ENCODE measurements around the gene LRP5.

The LRP5 gene

DNA sequence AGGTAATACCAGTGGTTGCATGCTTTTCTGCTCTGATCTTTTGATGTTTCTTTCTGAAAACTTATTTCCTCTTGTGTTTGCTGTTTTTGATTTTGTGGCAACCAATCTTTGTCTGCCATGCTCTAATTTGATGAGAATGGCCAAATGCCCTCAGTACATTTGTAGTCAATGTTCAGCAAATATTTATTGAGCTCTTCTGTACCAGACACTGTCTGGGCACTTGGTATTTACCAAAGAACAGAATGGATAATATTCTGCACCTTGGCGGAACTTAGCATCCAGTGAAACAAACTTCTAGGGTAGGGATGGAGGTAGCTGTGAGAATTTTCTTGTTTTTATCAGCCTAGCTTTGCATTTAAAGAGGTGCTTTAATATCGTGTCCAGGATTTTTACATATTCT, 167.8 kb downstream of the LRP5 start:
- H3K4me3 ChIP-seq (ENCODE audit: low read depth, low read length) = no peak overlapping the region
- TF ChIP-seq, protein P1, sequence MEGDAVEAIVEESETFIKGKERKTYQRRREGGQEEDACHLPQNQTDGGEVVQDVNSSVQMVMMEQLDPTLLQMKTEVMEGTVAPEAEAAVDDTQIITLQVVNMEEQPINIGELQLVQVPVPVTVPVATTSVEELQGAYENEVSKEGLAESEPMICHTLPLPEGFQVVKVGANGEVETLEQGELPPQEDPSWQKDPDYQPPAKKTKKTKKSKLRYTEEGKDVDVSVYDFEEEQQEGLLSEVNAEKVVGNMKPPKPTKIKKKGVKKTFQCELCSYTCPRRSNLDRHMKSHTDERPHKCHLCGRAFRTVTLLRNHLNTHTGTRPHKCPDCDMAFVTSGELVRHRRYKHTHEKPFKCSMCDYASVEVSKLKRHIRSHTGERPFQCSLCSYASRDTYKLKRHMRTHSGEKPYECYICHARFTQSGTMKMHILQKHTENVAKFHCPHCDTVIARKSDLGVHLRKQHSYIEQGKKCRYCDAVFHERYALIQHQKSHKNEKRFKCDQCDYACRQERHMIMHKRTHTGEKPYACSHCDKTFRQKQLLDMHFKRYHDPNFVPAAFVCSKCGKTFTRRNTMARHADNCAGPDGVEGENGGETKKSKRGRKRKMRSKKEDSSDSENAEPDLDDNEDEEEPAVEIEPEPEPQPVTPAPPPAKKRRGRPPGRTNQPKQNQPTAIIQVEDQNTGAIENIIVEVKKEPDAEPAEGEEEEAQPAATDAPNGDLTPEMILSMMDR (conservative IDR thresholded peaks at IDR 0.05; ENCODE audit: low read depth, low read length) = no peak
- no peak for DNase-seq (ENCODE audit: low read depth)

DNA sequence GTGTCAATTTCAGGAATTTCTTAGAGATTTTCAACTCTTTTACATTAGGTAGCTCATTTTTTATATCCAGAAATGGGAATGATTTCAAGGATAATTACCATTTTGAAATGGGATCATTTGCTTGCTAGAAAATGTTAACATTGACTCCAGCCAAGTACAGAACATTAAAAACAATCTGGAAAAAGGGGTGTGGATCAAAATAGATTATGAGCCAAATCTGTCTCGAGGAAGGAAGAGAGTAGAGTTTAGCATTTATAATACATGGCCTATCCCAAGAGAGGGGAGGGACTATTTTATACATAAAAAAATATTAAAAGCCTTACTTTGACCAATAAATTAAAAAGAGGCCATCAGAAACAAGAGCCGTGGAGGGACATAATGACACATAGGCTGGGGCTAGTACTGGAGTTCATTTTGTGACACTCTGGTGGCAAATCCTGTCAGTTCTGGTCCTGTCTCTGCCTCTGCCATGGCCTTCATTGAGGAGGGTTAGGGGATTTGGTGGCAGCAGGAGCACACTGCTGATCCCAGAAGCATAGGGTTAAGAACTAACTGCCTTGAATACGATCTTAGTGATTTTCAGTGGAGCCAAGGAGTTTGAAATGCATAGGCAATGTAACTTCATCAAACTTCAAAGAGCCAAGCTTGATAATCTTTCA, 168.6 kb downstream of the LRP5 start:
- DNase-seq (ENCODE audit: low read depth) = no peak
- TF ChIP-seq, protein P1 (conservative IDR thresholded peaks at IDR 0.05; ENCODE audit: low read depth, low read length) = no peak
- no peak overlapping the region for H3K4me3 ChIP-seq (ENCODE audit: low read depth, low read length)

DNA sequence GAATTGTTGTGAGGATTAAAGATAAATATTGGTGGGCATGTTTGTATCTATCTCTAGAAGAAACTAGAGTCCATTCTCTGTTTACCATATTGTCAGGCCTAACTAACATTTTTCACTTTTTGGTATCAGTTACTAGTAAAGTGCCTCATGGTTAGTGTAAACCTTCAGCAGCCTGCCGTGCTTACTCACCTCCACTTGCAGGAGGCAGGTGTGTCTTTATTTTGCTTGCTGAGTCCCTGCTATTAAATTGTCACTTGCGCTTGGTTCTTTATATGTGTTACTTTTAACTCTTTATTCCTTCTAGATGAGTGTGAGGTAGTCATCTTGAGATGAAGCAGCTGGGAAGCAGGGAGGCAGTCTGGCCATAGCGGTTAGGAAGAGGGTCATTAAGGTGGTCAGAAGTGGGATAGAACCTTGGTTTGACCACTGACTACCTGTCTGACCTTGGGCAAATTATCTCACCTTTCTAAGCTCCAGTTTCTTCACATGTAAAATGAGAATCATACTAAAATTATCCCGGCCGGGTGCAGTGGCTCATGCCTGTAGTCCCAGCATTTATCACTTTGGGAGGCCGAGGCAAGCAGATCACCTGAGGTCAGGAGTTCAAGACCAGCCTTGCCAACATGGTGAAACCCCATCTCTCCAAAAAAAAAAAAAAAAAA, 169.3 kb downstream of the LRP5 start:
- TF ChIP-seq, protein P1 (conservative IDR thresholded peaks at IDR 0.05; ENCODE audit: low read depth, low read length) = no peak
- H3K4me3 ChIP-seq (ENCODE audit: low read depth, low read length) = no peak overlapping the region
- DNase-seq (ENCODE audit: low read depth) = no peak

DNA sequence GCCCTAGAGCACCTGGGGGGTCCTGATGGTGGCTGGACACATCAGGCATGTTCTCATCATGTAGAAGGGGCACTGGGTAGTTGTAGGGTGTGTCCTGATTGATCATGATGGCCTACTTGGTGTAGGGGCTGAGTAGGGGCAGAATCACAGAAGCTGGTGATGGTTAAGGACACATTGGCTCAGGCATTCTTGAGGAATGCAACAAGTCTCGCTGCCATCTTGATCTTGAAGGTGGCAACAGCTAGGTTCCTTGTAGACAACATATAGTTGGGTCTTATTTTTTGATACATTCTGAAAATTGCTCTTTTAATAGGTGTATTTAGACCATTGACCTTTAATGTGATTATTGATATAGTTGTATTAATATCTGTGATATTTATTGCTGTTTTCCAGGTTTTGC, 176.2 kb downstream of the LRP5 start:
- no peak overlapping the region for H3K4me3 ChIP-seq (ENCODE audit: low read depth, low read length)
- no peak for DNase-seq (ENCODE audit: low read depth)
- TF ChIP-seq, protein P1 (conservative IDR thresholded peaks at IDR 0.05; ENCODE audit: low read depth, low read length) = no peak

DNA sequence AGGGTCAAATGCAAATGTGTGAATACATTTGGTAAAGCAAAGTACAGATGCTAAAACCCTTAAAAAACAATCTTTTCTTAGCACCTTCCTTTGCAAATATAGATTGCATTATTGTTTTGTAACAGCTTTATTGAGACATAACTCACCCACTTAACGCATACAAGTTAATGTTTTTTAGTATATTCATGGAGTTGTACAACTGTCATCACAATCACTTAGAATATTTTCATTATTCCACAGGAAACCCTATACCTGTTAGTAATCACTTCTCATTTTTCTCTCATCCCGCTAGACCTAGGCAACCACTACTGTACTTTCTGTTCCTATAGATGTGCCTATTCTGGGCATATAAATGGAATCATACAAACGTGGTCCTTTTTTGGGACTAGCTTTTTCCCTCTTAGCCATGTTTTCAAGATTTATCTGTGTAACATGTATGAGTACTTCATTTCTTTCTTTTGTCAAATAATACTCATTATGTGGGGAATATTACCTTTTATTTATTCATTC, 182.9 kb downstream of the LRP5 start:
- H3K4me3 ChIP-seq (ENCODE audit: low read depth, low read length) = no peak overlapping the region
- TF ChIP-seq, protein P1 (conservative IDR thresholded peaks at IDR 0.05; ENCODE audit: low read depth, low read length) = no peak
- DNase-seq (ENCODE audit: low read depth) = no peak

DNA sequence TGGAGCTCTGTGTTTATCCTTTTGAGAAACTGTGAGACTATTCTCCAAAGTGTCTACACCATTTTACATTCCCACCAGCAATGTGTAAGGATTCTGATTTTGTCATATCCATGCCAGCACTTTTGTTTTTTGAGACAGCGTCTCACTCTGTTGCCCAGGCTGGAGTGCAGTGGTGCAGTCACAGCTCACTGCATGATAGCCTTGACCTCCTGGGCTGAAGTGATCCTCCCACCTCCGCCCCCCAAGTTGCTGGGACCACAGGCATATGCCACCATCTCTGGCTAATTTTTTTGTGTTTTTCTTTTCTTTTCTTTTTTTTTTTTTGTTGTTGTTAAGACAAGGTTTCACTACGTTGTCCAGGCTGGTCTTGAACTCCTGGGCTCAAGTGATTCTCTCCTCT, 183.5 kb downstream of the LRP5 start:
- TF ChIP-seq, protein P1 (conservative IDR thresholded peaks at IDR 0.05; ENCODE audit: low read depth, low read length) = no peak
- no peak for DNase-seq (ENCODE audit: low read depth)
- no peak overlapping the region for H3K4me3 ChIP-seq (ENCODE audit: low read depth, low read length)

DNA sequence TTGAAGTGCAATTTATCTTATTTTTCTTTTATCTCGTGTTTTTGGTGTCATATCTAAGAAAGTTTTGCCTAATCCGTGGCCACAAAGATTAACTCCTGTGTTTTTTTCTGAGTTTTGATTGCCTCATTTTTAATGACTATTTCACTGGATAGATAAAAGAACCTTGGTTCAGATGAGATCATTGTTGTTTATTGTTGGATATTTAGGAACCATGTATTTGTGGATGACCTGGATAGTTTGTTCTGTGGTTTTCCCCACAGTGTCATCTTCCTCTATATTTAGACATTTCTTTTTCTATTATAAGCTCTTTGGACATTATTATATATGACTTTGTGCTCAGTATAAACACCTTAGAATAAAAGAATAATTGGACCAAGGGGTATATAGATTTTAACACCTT, 185.4 kb downstream of the LRP5 start:
- TF ChIP-seq, protein P1 (conservative IDR thresholded peaks at IDR 0.05; ENCODE audit: low read depth, low read length) = no peak
- no peak overlapping the region for H3K4me3 ChIP-seq (ENCODE audit: low read depth, low read length)
- no peak for DNase-seq (ENCODE audit: low read depth)

All from choroid plexus epithelial cell (primary cell).